Measurements from ENCODE around the gene CANX. TPM values are rescaled to one million over a fixed set of nuclear protein-coding genes. Genes with fewer than 3 reads are reported as not detected.

Gene CANX
- total RNA-seq, 1 experiment from 2014 or later = 538 TPM

GRCh38 chr5:179769271-179769670, 70.5 kb downstream of the CANX start:
- Histone ChIP-seq H2BK20ac (ENCODE audit: low read depth, low read length, poor library complexity, severe bottlenecking) (no peak overlapping the region), H3K4me1 (ENCODE audit: insufficient read depth, low read length) (no peaks in the 10 kb centered on the region), H3K79me2 (ENCODE audit: insufficient read depth, low read length) (peaks cover 4% of the 10 kb centered on the region; the same call in 1 of the 2 replicates), H4K8ac (replicated peaks; ENCODE audit: insufficient read length, low read depth, low read length) (no peak overlapping the region), H3K56ac (ENCODE audit: insufficient read length, low read depth, low read length) (no peak overlapping the region), H3K4ac (ENCODE audit: low read depth, low read length) (no peak overlapping the region), H3K4me2 (ENCODE audit: insufficient read depth, insufficient read length, low read length) (no peak overlapping the region), H2AK5ac (ENCODE audit: insufficient read length, low read length) (no peak overlapping the region), H4K5ac (ENCODE audit: insufficient read length, low read depth, low read length) (no peak overlapping the region), H3K27me3 (ENCODE audit: insufficient read depth, low read length) (no peaks in the 10 kb centered on the region), H4K91ac (ENCODE audit: insufficient read length, low read depth, low read length) (no peak overlapping the region), H2BK120ac (ENCODE audit: low read depth, low read length, poor library complexity, severe bottlenecking) (no peak overlapping the region), H3K79me1 (ENCODE audit: insufficient read depth, low read depth, low read length, poor library complexity, severe bottlenecking) (peaks cover 5% of the 10 kb centered on the region), H3K27ac (ENCODE audit: insufficient read length, low read depth, low read length) (no peak overlapping the region), H3K18ac (ENCODE audit: insufficient read length, low read depth, low read length) (no peak overlapping the region), H3K9me3 (ENCODE audit: control insufficient read depth, low read depth, low read length) (no peaks in the 10 kb centered on the region), H2AFZ (ENCODE audit: low read length) (no peak overlapping the region), H2BK15ac (ENCODE audit: low read depth, low read length) (no peak overlapping the region), H3K14ac (ENCODE audit: insufficient read depth, low read length) (no peak overlapping the region), H3T11ph (ENCODE audit: low read length) (no peak overlapping the region), H3K9ac (ENCODE audit: extremely low read depth, insufficient read length, low read length) (no peak overlapping the region), H3K23me2 (ENCODE audit: insufficient read length, low read depth, low read length, poor library complexity, severe bottlenecking) (no peaks in the 10 kb centered on the region), H2BK12ac (ENCODE audit: insufficient read length, low read depth, low read length) (no peak overlapping the region), H3K23ac (ENCODE audit: insufficient read length, low read depth, low read length) (no peak overlapping the region), H2BK5ac (ENCODE audit: insufficient read length, low read length) (no peak overlapping the region), H4K20me1 (ENCODE audit: control insufficient read depth, insufficient read depth, insufficient read length) (peaks cover 2% of the 10 kb centered on the region)
- no CpG with 5 or more reads among the region's 6 CpGs for WGBS (ENCODE audit: extremely low coverage, insufficient read length, low lambda C conversion rate)
- Mint-ChIP-seq H3K4me3 (no peak overlapping the region), H3K27ac (no peak overlapping the region), H3K36me3 (ENCODE audit: insufficient read depth in 1 of 3, low read depth in 3 of 3) (peaks cover 52 to 88% (median 84%) of the 10 kb centered on the region in 3 experiments; a peak in 6 of 7 replicates), H3K9me3 (no peaks in the 10 kb centered on the region), H3K27me3 (ENCODE audit: low read depth) (no peaks in the 10 kb centered on the region), H3K4me1 (peaks cover 2 to 5% of the 10 kb centered on the region in 2 experiments; a peak in 1 of 4 replicates)
- no peak for DNase-seq
- no peak for TF ChIP-seq CTCF (conservative IDR thresholded peaks at IDR 0.05)
